Prostate gland (tissue), 2 donors: ENCODE data around the gene TBCA.

Experiments used
- POLR2A ChIP-seq: fragments of 450-650 bp; IDR thresholded peaks from one replicate; pipeline ENCODE4 v1.6.1; 2016; ENCODE audit warnings: antibody characterized with exemption, mild to moderate bottlenecking
- TF ChIP-seq, protein P1 (sequence below), 4 experiments: fragments of 200-600 bp in 2 of 4; fragments of 450-650 bp in 2 of 4; sonication (generic) in 2 of 4; IDR thresholded peaks; 1 replicate in 3 of 4; 2 replicates in 1 of 4; pipeline ENCODE4 v1.5.1; 2016 to 2019; ENCODE audit warnings: antibody characterized with exemption in 4 of 4, mild to moderate bottlenecking in 2 of 4, moderate library complexity in 2 of 4

DNA sequence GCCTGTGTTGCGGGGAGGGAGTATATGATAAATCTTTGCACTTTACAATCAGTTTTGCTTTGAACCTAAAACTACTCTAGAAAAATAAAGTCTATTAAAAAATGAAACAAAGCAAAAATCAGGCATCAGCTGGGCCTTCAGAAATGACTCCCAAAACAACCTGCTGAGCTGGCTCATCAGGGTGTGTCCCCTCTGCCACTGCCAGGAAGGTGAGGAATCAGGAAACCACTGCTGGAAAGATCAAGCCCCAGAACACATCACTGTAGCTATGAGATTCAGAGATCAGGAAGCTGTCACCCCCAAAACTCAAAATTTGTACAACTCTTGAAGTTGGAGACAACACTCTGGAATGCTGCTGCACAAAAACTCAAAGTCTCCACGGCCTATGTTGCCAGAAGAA is 40.5 kb upstream of the TBCA start:
- TF ChIP-seq, protein P1, sequence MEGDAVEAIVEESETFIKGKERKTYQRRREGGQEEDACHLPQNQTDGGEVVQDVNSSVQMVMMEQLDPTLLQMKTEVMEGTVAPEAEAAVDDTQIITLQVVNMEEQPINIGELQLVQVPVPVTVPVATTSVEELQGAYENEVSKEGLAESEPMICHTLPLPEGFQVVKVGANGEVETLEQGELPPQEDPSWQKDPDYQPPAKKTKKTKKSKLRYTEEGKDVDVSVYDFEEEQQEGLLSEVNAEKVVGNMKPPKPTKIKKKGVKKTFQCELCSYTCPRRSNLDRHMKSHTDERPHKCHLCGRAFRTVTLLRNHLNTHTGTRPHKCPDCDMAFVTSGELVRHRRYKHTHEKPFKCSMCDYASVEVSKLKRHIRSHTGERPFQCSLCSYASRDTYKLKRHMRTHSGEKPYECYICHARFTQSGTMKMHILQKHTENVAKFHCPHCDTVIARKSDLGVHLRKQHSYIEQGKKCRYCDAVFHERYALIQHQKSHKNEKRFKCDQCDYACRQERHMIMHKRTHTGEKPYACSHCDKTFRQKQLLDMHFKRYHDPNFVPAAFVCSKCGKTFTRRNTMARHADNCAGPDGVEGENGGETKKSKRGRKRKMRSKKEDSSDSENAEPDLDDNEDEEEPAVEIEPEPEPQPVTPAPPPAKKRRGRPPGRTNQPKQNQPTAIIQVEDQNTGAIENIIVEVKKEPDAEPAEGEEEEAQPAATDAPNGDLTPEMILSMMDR (IDR thresholded peaks at IDR 0.05): no peak
- TF ChIP-seq POLR2A: no peak
